ENCODE results near the gene FAM216A. TPM values are rescaled to one million over a fixed set of nuclear protein-coding genes. Genes with fewer than 3 reads are reported as not detected.
A peak's percentile ranks its signal among the peaks of the same experiment; 100 is the strongest.
"Not testable (repeated sequence)": the region's sequence is repeated elsewhere in the genome, so short reads cannot be mapped to it uniquely, and the experiment has no call there.

Gene FAM216A
- 24.4 and 25.3 TPM in 2 replicates for total RNA-seq (2014; rRNA removed; shearing (Covaris generic))
- polyA plus RNA-seq (2015; cell fraction: cytosol; rRNA removed), result 19.8 and 21.9 TPM in 2 replicates
- 31.4 and 41.5 TPM in 2 replicates for polyA plus RNA-seq (2015; cell fraction: nucleus; rRNA removed)

GRCh38 chr12:110468214-110469048 lies at the start of gene FAM216A, which contains the start of gene GPN3:
FAM216A (plus strand) TSS chr12:110468845; CDS start chr12:110468876, 31 bp downstream.
GPN3 (minus strand) TSS chr12:110468257; CDS start chr12:110468203, 54 bp downstream.
- peak; percentile 99 for DNase-seq (ENCODE audit: low read depth, low spot score)
- in situ Hi-C loops (cut with HindIII; ENCODE audit: low pct_unique_long_range_greater_than_20kb, low sequenced_read_pairs), result no loop called here

GRCh38 chr12:110420644-110421043 lies 48.0 kb upstream of the FAM216A start:
- in situ Hi-C loops (cut with HindIII; ENCODE audit: low pct_unique_long_range_greater_than_20kb, low sequenced_read_pairs); DNase-seq (ENCODE audit: low read depth, low spot score): not testable (repeated sequence)

GRCh38 chr12:110421159-110421661 lies 47.4 kb upstream of the FAM216A start:
- in situ Hi-C loops (cut with HindIII; ENCODE audit: low pct_unique_long_range_greater_than_20kb, low sequenced_read_pairs), result no loop called here
- DNase-seq (ENCODE audit: low read depth, low spot score), result no peak

GRCh38 chr12:110421701-110422100 lies 46.9 kb upstream of the FAM216A start:
- in situ Hi-C loops (cut with HindIII; ENCODE audit: low pct_unique_long_range_greater_than_20kb, low sequenced_read_pairs), result no loop called here
- no peak for DNase-seq (ENCODE audit: low read depth, low spot score)

- in situ Hi-C loops (cut with HindIII; ENCODE audit: low pct_unique_long_range_greater_than_20kb, low sequenced_read_pairs), result no loop called here
- no peak for DNase-seq (ENCODE audit: low read depth, low spot score)
These were observed 44.4 kb upstream of the FAM216A start for GRCh38 chr12:110424237-110424636.

GRCh38 chr12:110426406-110426805 lies 42.2 kb upstream of the FAM216A start:
- DNase-seq (ENCODE audit: low read depth, low spot score), result no peak
- in situ Hi-C loops (cut with HindIII; ENCODE audit: low pct_unique_long_range_greater_than_20kb, low sequenced_read_pairs), result no loop called here

- in situ Hi-C loops (cut with HindIII; ENCODE audit: low pct_unique_long_range_greater_than_20kb, low sequenced_read_pairs); DNase-seq (ENCODE audit: low read depth, low spot score): not testable (repeated sequence)
These were observed 39.0 kb upstream of the FAM216A start for GRCh38 chr12:110429676-110430075.

- DNase-seq (ENCODE audit: low read depth, low spot score), result no peak
- in situ Hi-C loops (cut with HindIII; ENCODE audit: low pct_unique_long_range_greater_than_20kb, low sequenced_read_pairs), result no loop called here
These were observed 36.6 kb upstream of the FAM216A start for GRCh38 chr12:110431957-110432587.

- DNase-seq (ENCODE audit: low read depth, low spot score), result no peak
- in situ Hi-C loops (cut with HindIII; ENCODE audit: low pct_unique_long_range_greater_than_20kb, low sequenced_read_pairs), result no loop called here
These were observed 32.4 kb upstream of the FAM216A start for GRCh38 chr12:110436231-110436630.

GRCh38 chr12:110444455-110444854 lies 24.2 kb upstream of the FAM216A start:
- in situ Hi-C loops (cut with HindIII; ENCODE audit: low pct_unique_long_range_greater_than_20kb, low sequenced_read_pairs), result no loop called here
- DNase-seq (ENCODE audit: low read depth, low spot score), result no peak

- DNase-seq (ENCODE audit: low read depth, low spot score), result peak; percentile 96
These were observed 18.7 kb upstream of the FAM216A start, which contains the start of gene ARPC3 for GRCh38 chr12:110449799-110450497. ARPC3 (minus strand) TSS chr12:110450337; CDS start chr12:110450260, 77 bp downstream.

GRCh38 chr12:110451263-110451662 lies 17.4 kb upstream of the FAM216A start:
- DNase-seq (ENCODE audit: low read depth, low spot score), result no peak
- in situ Hi-C loops (cut with HindIII; ENCODE audit: low pct_unique_long_range_greater_than_20kb, low sequenced_read_pairs), result no loop called here

More at GRCh38 chr12:110449799-110450497, 18.7 kb upstream of the FAM216A start, which contains the start of gene ARPC3:
- in situ Hi-C loops (cut with HindIII; ENCODE audit: low pct_unique_long_range_greater_than_20kb, low sequenced_read_pairs), result no loop called here

GRCh38 chr12:110453569-110454296 lies 14.9 kb upstream of the FAM216A start:
- in situ Hi-C loops (cut with HindIII; ENCODE audit: low pct_unique_long_range_greater_than_20kb, low sequenced_read_pairs), result no loop called here
- DNase-seq (ENCODE audit: low read depth, low spot score), result no peak

- DNase-seq (ENCODE audit: low read depth, low spot score), result peak; percentile 68
- in situ Hi-C loops (cut with HindIII; ENCODE audit: low pct_unique_long_range_greater_than_20kb, low sequenced_read_pairs), result no loop called here
These were observed 9.9 kb upstream of the FAM216A start for GRCh38 chr12:110458756-110459155.

GRCh38 chr12:110461189-110461588 lies 7.5 kb upstream of the FAM216A start:
- in situ Hi-C loops (cut with HindIII; ENCODE audit: low pct_unique_long_range_greater_than_20kb, low sequenced_read_pairs); DNase-seq (ENCODE audit: low read depth, low spot score): not testable (repeated sequence)

GRCh38 chr12:110465024-110465423 lies 3.6 kb upstream of the FAM216A start:
- no peak for DNase-seq (ENCODE audit: low read depth, low spot score)

GRCh38 chr12:110465765-110466164 lies 2.9 kb upstream of the FAM216A start:
- DNase-seq (ENCODE audit: low read depth, low spot score); in situ Hi-C loops (cut with HindIII; ENCODE audit: low pct_unique_long_range_greater_than_20kb, low sequenced_read_pairs): not testable (repeated sequence)

More at GRCh38 chr12:110465024-110465423, 3.6 kb upstream of the FAM216A start:
- in situ Hi-C loops (cut with HindIII; ENCODE audit: low pct_unique_long_range_greater_than_20kb, low sequenced_read_pairs), result no loop called here
